Endothelial cell (in vitro differentiated cells): ENCODE results near the gene CREG1. TPM values are rescaled to one million over a fixed set of nuclear protein-coding genes. Genes with fewer than 3 reads are reported as not detected.

ENCODE experiments used
- DNase-seq: peaks from one replicate; pipeline ENCODE4 v3.0.0; 2021; ENCODE audit warnings: low spot score
- H3K27ac Mint-ChIP-seq: one replicate; pipeline ENCODE4 v1.8.0; 2021; ENCODE audit warnings: mixed read lengths, inconsistent platforms; ENCODE audit not compliant: unreplicated experiment
- H3K27me3 Mint-ChIP-seq: one replicate; pipeline ENCODE4 v1.8.0; 2021; ENCODE audit warnings: mild to moderate bottlenecking, moderate library complexity, mixed read lengths, inconsistent platforms; ENCODE audit not compliant: unreplicated experiment
- H3K36me3 Mint-ChIP-seq: one replicate; pipeline ENCODE4 v1.8.0; 2021; ENCODE audit warnings: mild to moderate bottlenecking, low read depth, mixed read lengths, inconsistent platforms; ENCODE audit not compliant: unreplicated experiment
- H3K4me1 Mint-ChIP-seq: one replicate; pipeline ENCODE4 v1.8.0; 2021; ENCODE audit warnings: mild to moderate bottlenecking, mixed read lengths, inconsistent platforms; ENCODE audit not compliant: unreplicated experiment
- H3K4me3 Mint-ChIP-seq: one replicate; pipeline ENCODE4 v1.8.0; 2021; ENCODE audit warnings: mild to moderate bottlenecking, mixed read lengths, inconsistent platforms; ENCODE audit not compliant: unreplicated experiment
- H3K9me3 Mint-ChIP-seq: one replicate; pipeline ENCODE4 v1.8.0; 2021; ENCODE audit warnings: mixed read lengths, inconsistent platforms; ENCODE audit not compliant: unreplicated experiment
- total RNA-seq: library from RNA; stranded (reverse); fragmentation: NEBNext Ultra II Directional; extraction: Animal tissue kit (Norgen Biotek cat#: 25700); gene quantifications from one replicate; pipeline ENCODE4 v1.2.1, GENCODE V29; 2021; ENCODE audit not compliant: unreplicated experiment
- TF ChIP-seq, protein P1 (sequence below): fragments of 200-600 bp; sonication (generic); IDR thresholded peaks from one replicate; pipeline ENCODE4 v1.5.0; 2021; ENCODE audit warnings: antibody characterized with exemption; ENCODE audit not compliant: unreplicated experiment

Gene CREG1
- total RNA-seq, 1 donor from 2014 or later = 22.2 TPM

DNA sequence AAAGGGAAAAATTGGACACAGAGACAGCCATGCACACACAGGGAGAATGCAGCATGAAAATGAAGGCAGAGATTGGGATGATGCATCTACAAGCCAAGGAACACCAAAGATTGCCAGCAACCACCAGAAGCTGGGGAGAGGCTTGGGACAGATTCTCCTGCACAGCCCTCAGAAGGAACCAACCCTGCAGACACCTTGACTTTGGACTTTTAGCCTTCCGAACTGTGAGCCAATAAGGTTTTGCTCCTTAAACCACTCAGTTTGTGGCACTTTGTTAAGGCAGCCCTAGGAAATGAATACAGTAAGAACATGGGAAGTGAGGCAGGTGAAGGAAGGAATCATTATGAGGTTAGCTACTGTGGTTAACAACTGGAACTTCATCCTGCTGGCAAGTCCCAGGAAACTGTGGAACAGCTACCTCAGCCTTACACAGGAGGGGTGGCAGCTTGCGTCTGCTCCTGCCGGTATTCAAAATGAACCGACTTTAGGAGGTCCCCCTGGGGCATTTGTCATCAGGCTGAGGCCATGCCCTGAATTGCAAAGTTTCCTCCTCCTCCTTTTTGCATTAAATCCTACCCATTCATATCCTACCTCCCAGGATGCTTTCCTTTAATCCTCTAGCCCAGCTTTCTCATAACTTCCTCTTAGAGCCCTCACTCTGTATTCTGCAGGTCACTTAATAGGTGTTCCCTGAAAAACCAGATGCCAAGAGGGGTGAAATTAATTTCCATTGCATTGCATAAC is 50.7 kb downstream of the CREG1 start:
- no peaks in the 10 kb centered on the region for H3K27me3 Mint-ChIP-seq
- DNase-seq = no peak
- no peaks in the 10 kb centered on the region for H3K36me3 Mint-ChIP-seq
- H3K4me1 Mint-ChIP-seq = peaks cover 11% of the 10 kb centered on the region
- no peak overlapping the region for H3K27ac Mint-ChIP-seq
- H3K4me3 Mint-ChIP-seq = no peak overlapping the region
- H3K9me3 Mint-ChIP-seq = no peaks in the 10 kb centered on the region
- TF ChIP-seq, protein P1, sequence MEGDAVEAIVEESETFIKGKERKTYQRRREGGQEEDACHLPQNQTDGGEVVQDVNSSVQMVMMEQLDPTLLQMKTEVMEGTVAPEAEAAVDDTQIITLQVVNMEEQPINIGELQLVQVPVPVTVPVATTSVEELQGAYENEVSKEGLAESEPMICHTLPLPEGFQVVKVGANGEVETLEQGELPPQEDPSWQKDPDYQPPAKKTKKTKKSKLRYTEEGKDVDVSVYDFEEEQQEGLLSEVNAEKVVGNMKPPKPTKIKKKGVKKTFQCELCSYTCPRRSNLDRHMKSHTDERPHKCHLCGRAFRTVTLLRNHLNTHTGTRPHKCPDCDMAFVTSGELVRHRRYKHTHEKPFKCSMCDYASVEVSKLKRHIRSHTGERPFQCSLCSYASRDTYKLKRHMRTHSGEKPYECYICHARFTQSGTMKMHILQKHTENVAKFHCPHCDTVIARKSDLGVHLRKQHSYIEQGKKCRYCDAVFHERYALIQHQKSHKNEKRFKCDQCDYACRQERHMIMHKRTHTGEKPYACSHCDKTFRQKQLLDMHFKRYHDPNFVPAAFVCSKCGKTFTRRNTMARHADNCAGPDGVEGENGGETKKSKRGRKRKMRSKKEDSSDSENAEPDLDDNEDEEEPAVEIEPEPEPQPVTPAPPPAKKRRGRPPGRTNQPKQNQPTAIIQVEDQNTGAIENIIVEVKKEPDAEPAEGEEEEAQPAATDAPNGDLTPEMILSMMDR = no peak

DNA sequence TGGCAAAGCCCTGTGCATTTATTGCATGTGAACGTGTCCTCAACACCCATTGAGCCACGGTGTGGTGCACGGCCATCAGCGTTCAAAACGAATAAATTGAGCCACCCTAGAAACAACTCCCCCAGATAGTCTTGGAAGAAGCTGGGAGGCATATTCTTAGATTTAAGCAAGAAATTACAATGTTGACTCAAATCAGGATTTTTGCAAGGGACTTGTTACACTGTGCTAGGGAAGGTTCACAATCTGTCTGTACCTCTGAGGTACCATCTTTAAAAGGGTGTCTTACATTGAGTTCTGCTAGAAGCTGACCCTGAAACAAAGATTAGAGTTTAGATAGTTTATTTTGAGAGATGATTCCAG is 51.4 kb downstream of the CREG1 start:
- DNase-seq = no peak
- Mint-ChIP-seq H3K4me3 (no peak overlapping the region), H3K27me3 (no peaks in the 10 kb centered on the region), H3K9me3 (no peaks in the 10 kb centered on the region), H3K4me1 (peaks cover 11% of the 10 kb centered on the region), H3K27ac (no peak overlapping the region), H3K36me3 (no peaks in the 10 kb centered on the region)
- TF ChIP-seq, protein P1 = no peak

DNA sequence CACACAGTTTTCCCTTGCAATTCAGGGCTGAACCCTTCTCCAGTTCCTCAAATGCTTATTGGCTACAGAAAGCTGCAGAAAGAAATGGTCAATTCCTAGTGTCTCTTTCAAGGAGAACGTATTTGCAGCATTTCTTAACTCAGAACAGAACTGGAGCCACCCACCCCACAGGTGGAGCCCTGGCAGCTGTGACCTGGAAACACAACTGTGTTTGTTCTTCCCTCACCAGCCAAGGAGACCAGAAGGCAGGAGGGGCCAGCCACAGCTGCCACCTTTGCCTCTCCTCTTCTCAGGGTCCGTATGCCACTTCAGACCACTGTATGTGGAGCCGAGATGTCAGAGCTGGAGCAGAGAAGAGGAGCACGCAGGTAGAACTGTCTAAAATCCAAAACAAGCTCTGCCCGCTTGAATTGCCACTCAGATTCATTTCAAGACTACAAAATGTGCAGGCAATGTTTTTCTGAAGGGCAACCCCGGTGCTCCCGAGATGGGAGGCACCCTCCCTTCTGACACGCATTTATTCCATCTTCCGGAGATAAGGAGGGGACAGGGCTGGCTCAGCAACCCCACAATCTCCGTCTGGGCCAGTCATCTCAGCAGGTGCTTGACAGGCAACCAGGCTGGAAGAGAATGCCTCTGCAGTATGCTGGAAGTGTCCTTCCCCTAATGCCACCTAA is 51.9 kb downstream of the CREG1 start:
- no peaks in the 10 kb centered on the region for H3K27me3 Mint-ChIP-seq
- H3K4me1 Mint-ChIP-seq = peaks cover 11% of the 10 kb centered on the region
- no peak overlapping the region for H3K4me3 Mint-ChIP-seq
- no peaks in the 10 kb centered on the region for H3K36me3 Mint-ChIP-seq
- H3K27ac Mint-ChIP-seq = no peak overlapping the region
- DNase-seq = no peak
- H3K9me3 Mint-ChIP-seq = no peaks in the 10 kb centered on the region
- TF ChIP-seq, protein P1 = no peak

DNA sequence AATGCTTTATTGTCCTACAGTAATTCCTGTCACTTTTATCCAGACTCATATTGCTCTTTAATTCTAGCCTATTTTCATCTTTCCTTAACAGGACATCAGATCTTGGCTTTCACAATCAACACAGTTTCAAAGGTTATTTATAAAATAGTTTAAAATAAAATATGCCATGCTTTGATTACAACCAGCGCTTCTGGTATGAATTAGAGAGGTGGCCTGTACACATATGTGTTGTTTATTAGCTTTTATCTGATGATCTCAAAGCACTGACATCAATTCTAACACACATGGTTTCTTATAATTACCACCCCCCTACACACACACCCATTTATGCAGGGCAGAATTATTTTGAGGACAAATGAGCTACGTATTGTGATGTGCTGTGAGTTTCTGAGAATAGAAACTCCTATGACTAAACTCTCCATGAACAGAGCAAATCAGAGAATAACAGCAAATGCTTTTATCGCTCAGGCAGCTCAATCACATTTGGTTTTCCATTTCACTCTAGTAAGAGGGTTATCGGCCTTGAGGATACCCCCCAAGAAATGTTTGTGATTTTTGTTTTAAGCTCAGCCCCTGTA is 53.2 kb downstream of the CREG1 start:
- TF ChIP-seq, protein P1 = no peak
- Mint-ChIP-seq H3K27me3 (peaks cover 3% of the 10 kb centered on the region), H3K4me3 (no peak overlapping the region), H3K27ac (no peak overlapping the region), H3K36me3 (no peaks in the 10 kb centered on the region), H3K4me1 (peaks cover 11% of the 10 kb centered on the region), H3K9me3 (no peaks in the 10 kb centered on the region)
- DNase-seq = no peak

DNA sequence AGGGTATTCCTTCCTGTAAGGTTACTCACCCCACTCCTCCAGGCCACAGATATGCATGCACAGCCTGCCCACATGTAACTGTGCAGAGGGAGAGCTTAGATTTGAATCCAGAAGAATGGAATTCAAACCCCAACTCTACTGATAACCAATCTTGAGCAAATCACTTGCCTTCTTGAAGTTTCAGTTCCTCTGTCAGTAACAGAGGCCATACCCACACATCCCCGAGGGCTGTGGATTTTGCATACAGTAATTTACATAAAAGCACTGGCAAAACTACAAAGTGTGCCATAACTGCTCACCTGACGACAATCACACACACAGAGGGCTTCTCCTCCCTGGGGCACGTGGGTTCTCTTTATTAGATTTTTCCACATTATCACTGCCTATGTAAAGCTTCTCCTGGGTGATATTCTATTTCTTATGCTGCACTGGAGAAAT is 53.9 kb downstream of the CREG1 start:
- Mint-ChIP-seq H3K4me1 (peaks cover 11% of the 10 kb centered on the region), H3K36me3 (no peaks in the 10 kb centered on the region), H3K27me3 (peaks cover 3% of the 10 kb centered on the region), H3K4me3 (no peak overlapping the region), H3K9me3 (no peaks in the 10 kb centered on the region), H3K27ac (no peak overlapping the region)
- no peak for DNase-seq
- TF ChIP-seq, protein P1 = no peak
